CD4-positive, alpha-beta memory T cell (primary cell): ENCODE results near the gene CTBP2. TPM values are rescaled to one million over a fixed set of nuclear protein-coding genes. Genes with fewer than 3 reads are reported as not detected.

ENCODE experiments used
- CTCF ChIA-PET: fragments of 350-600 bp; sonication (Branson Sonifier 250); formaldehyde crosslinking; loops from one replicate; lab custom pipeline; 2021; ENCODE audit warnings: inconsistent platforms; ENCODE audit not compliant: partially characterized antibody; lab: Charles Lee
- POLR2A ChIA-PET: fragments of 350-600 bp; sonication (Branson Sonifier 250); formaldehyde crosslinking; loops from one replicate; lab custom pipeline; 2021; ENCODE audit not compliant: partially characterized antibody; lab: Charles Lee
- DNase-seq, 5 donors: peaks; one replicate each; pipeline versions ENCODE4 v3.0.0 to v3.0.0-alpha.2; 2020 to 2022; ENCODE audit warnings: mixed read lengths in 1 of 5
- H3K27ac ChIP-seq: one replicate; pipeline ENCODE4 v1.7.0; 2013; ENCODE audit warnings: low read depth, low read length
- H3K27me3 ChIP-seq: 2 replicates; pipeline ENCODE4 v1.7.0; 2013; ENCODE audit warnings: mild to moderate bottlenecking, low read length, moderate library complexity; ENCODE audit not compliant: insufficient read depth
- H3K36me3 ChIP-seq: 2 replicates; pipeline ENCODE4 v1.7.0; 2013; ENCODE audit warnings: mild to moderate bottlenecking, low read length, moderate library complexity; ENCODE audit not compliant: insufficient read depth
- H3K4me1 ChIP-seq: 2 replicates; pipeline ENCODE4 v1.7.0; 2013; ENCODE audit warnings: mild to moderate bottlenecking, low read length, moderate library complexity; ENCODE audit not compliant: insufficient read depth
- H3K4me3 ChIP-seq, 2 donors: one replicate each; pipeline ENCODE4 v1.7.0; 2013; ENCODE audit warnings: low read length in 2 of 2, mild to moderate bottlenecking in 1 of 2
- H3K9me3 ChIP-seq, 2 donors: one replicate each; pipeline ENCODE4 v1.7.0; 2013; ENCODE audit warnings: low read length in 2 of 2, control low read depth in 1 of 2; ENCODE audit not compliant: control insufficient read depth in 1 of 2
- H3K27ac Mint-ChIP-seq, 7 donors: one replicate each; pipeline ENCODE4 v1.8.0; 2020 to 2021; ENCODE audit warnings: mixed read lengths in 7 of 7, mild to moderate bottlenecking in 6 of 7, inconsistent platforms in 3 of 7, moderate library complexity in 3 of 7
- H3K27me3 Mint-ChIP-seq, 2 donors: one replicate each; pipeline ENCODE4 v1.8.0; 2020 to 2021; ENCODE audit warnings: mixed read lengths in 2 of 2
- H3K36me3 Mint-ChIP-seq, 2 donors: one replicate each; pipeline ENCODE4 v1.8.0; 2020 to 2021; ENCODE audit warnings: mixed read lengths in 2 of 2, inconsistent platforms in 1 of 2, mild to moderate bottlenecking in 1 of 2
- H3K4me1 Mint-ChIP-seq, 4 donors: one replicate each; pipeline ENCODE4 v1.8.0; 2020 to 2021; ENCODE audit warnings: mixed read lengths in 4 of 4, mild to moderate bottlenecking in 1 of 4
- H3K4me3 Mint-ChIP-seq, 8 donors: one replicate each; pipeline ENCODE4 v1.8.0; 2020 to 2021; ENCODE audit warnings: mixed read lengths in 8 of 8, mild to moderate bottlenecking in 7 of 8, moderate library complexity in 6 of 8, inconsistent platforms in 3 of 8
- H3K9me3 Mint-ChIP-seq, 8 donors: one replicate each; pipeline ENCODE4 v1.8.0; 2020 to 2021; ENCODE audit warnings: mixed read lengths in 8 of 8, mild to moderate bottlenecking in 5 of 8, inconsistent platforms in 3 of 8, moderate library complexity in 1 of 8
- intact Hi-C: fragments of 100-400 bp; cut with micrococcal nuclease; formaldehyde crosslinking; loops from one replicate; pipeline ENCODE4 v1.15.1; 2023
- polyA plus RNA-seq, 2 donors: library from polyadenylated mRNA; unstranded; fragments of 300-500 nt; fragmentation: Illumina TruSeq; gene quantifications; one replicate each; pipeline ENCODE4 v1.2.3, GENCODE V29; 2021
- total RNA-seq, 2 experiments: library from RNA; stranded (reverse); gene quantifications; one replicate each; pipeline ENCODE4 v1.2.3, GENCODE V29; 2021

CTBP2 gene
- total and polyA plus RNA-seq, 4 experiments from 2014 or later: 0.16 to 0.97 (median 0.61) TPM; not detected in 1

DNA sequence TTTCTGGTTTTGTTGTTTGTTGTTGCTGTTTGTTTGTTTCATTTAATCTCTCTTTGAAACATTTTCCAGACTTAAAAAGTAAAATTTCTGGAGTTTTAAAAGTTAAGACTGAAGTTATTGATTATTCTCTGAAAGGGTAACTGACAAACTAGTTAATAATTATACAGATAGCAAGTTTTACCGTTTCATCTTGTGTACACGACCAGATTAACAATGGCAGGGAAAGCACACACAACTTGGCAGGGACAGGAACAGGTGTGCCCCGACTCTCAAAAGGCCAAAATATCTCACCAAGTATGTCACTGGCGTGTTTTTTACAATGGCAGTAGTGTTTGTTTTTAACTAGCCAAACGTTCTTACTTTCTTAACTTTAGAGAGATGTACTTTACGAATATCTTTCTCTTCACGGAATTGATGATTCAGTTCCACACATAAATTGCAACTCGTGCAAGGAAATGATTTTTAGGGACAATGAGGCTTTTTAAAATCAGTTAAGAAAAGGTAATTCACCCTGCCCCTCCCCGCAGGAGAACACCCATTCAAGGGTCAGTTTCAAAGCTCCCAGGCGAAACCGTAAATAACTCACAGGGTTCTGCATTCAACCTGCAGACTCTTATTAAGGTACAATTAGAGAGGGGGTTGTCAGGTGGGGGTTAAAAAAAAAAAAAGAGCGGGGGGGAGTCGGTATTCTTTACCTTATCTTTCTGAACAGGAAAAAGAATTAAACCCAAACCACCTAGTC, 3.5 kb downstream of the CTBP2 start:
- Histone ChIP-seq H3K9me3 (no peaks in the 10 kb centered on the region), H3K4me3 (no peak overlapping the region), H3K27me3 (peaks cover 14% of the 10 kb centered on the region), H3K4me1 (no peaks in the 10 kb centered on the region), H3K36me3 (no peaks in the 10 kb centered on the region), H3K27ac (no peak overlapping the region)
- peak overlapping the region in 2 of 8 donors; percentile 2 to 39 for H3K4me3 Mint-ChIP-seq
- peaks cover 0 to 2% of the 10 kb centered on the region in 2 donors for H3K36me3 Mint-ChIP-seq
- H3K27ac Mint-ChIP-seq: no peak overlapping the region
- no peaks in the 10 kb centered on the region for H3K9me3 Mint-ChIP-seq
- H3K27me3 Mint-ChIP-seq: peaks cover 46 to 48% of the 10 kb centered on the region in 2 donors
- ChIA-PET POLR2A (no interaction called here), CTCF (no interaction called here)
- DNase-seq: no peak
- intact Hi-C loops: no loop called here
- H3K4me1 Mint-ChIP-seq: peaks cover 4 to 5% (median 4%) of the 10 kb centered on the region in 4 donors

DNA sequence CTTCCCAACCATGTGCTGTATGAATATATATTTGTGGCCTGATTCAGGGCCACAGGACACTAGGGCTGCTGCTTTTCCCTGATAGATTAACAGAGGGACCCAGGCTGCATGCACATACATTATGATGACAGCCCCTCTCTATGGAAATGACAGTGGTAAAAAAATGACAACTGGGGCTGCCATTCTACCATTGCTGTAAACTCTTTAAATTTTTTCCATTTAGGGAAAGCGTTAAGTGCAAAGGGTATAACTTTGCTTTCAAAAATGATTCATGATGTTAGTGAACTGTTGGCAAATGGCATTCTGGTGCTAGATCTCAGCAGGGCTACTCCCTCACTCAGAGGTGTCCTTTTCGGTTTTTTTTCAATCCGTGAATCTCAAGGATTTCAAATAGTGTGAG, 4.2 kb downstream of the CTBP2 start:
- Histone ChIP-seq H3K27ac (no peak overlapping the region), H3K36me3 (no peaks in the 10 kb centered on the region), H3K9me3 (no peaks in the 10 kb centered on the region), H3K27me3 (peaks cover 14% of the 10 kb centered on the region), H3K4me1 (no peaks in the 10 kb centered on the region), H3K4me3 (no peak overlapping the region)
- H3K27ac Mint-ChIP-seq: no peak overlapping the region
- peaks cover 0 to 2% of the 10 kb centered on the region in 2 donors for H3K36me3 Mint-ChIP-seq
- peaks cover 0 to 1% (median 0%) of the 10 kb centered on the region in 8 donors for H3K9me3 Mint-ChIP-seq
- CTCF ChIA-PET: no interaction called here
- H3K4me3 Mint-ChIP-seq: no peak overlapping the region
- peaks cover 46 to 51% of the 10 kb centered on the region in 2 donors for H3K27me3 Mint-ChIP-seq
- peaks cover 4 to 7% (median 5%) of the 10 kb centered on the region in 4 donors for H3K4me1 Mint-ChIP-seq
- intact Hi-C loops: no loop called here
- no peak for DNase-seq
- POLR2A ChIA-PET: no interaction called here

DNA sequence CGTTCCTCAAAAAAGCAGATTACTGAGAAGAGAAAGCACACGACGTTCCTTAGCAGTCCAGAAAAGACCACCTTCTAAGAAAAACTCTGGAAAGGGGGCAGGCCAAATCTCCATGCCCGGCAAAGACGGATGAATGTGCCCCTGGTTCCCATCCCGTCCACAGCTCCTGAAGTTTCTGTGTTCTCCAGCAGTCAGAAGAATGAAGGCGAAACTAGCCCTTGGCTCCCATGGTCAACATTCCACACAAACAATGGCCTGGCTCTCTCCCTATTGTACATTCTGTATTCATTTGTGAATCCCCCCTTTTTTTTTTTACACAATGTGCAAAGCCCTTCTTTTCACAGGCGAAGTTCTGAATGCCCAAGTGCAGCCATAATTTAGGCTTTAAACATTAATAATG, 5.3 kb downstream of the CTBP2 start:
- no peak overlapping the region for H3K27ac Mint-ChIP-seq
- intact Hi-C loops: no loop called here
- POLR2A ChIA-PET: no interaction called here
- no peaks in the 10 kb centered on the region for H3K36me3 ChIP-seq
- CTCF ChIA-PET: no interaction called here
- peaks cover 0 to 2% of the 10 kb centered on the region in 2 donors for H3K36me3 Mint-ChIP-seq
- peaks cover 0 to 2% (median 0%) of the 10 kb centered on the region in 8 donors for H3K9me3 Mint-ChIP-seq
- H3K4me3 Mint-ChIP-seq: no peak overlapping the region
- peaks cover 51 to 57% of the 10 kb centered on the region in 2 donors for H3K27me3 Mint-ChIP-seq
- H3K27ac ChIP-seq: no peak overlapping the region
- H3K4me1 Mint-ChIP-seq: peaks cover 4 to 9% (median 6%) of the 10 kb centered on the region in 4 donors
- peaks cover 14% of the 10 kb centered on the region for H3K27me3 ChIP-seq
- no peak overlapping the region for H3K4me3 ChIP-seq
- DNase-seq: no peak
- no peaks in the 10 kb centered on the region for H3K4me1 ChIP-seq
- no peaks in the 10 kb centered on the region for H3K9me3 ChIP-seq

DNA sequence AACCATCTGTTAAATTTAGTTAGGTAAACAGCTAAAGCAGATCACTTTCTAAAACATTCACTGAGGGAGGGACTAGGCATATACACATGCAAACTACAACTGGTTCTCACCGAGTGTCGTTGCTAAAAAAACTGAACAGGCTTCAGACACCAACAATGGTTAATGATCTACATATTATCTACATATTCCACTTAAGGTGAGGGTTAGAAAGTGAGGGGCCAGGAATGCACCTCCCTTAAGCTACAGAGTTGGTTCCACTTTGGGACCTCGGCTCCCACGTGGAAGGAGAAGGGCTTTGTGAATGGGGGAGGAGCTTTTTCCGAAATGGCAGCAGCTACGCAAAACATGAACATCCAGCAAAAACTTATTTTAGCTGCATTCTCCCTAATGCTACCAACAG, 5.8 kb downstream of the CTBP2 start:
- Histone ChIP-seq H3K36me3 (no peaks in the 10 kb centered on the region), H3K9me3 (no peaks in the 10 kb centered on the region), H3K4me3 (no peak overlapping the region), H3K4me1 (no peaks in the 10 kb centered on the region), H3K27me3 (peaks cover 14% of the 10 kb centered on the region), H3K27ac (no peak overlapping the region)
- Mint-ChIP-seq H3K27me3 (peaks cover 56 to 63% of the 10 kb centered on the region in 2 donors), H3K27ac (no peak overlapping the region), H3K9me3 (peaks cover 0 to 2% (median 0%) of the 10 kb centered on the region in 8 donors), H3K4me1 (peaks cover 4 to 9% (median 6%) of the 10 kb centered on the region in 4 donors), H3K36me3 (peaks cover 0 to 2% of the 10 kb centered on the region in 2 donors), H3K4me3 (no peak overlapping the region)
- no peak for DNase-seq
- intact Hi-C loops: no loop called here
- CTCF ChIA-PET: no interaction called here
- POLR2A ChIA-PET: no interaction called here

DNA sequence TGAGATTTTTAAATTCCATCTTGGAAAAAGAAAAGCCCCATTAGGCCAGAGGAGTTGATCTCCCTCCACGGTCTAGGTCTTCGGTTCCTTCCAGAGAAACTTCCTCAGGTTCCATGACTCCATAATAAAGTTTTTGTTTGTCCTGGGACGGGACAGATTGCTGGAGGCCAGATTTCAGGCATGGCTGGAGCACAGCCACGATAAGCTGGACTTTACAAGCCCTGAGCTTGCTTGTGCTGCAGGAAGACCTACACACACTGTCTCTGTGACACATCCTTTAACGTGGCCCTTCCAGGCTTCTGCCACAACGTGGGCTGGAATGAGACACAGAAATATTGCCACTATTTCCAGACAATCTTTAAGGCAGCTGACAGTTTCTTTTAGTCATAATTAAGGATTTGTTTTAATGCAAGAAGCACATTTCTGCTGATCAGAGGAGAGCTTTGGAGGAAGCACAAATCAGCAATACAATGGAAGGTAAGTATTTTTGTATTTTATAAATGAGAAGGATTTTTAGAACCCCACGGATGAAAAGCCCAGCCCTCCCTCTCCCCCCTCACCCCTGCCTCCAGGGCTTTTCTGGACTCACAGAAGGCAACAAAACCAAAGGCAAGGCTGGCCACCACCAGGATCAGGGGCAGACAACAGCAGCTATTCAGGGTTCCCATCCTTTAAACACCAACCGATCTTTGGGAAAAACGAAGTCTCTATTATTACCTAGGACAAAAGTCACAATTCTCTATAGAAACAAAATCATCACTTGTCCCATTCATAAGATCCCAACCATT, 6.5 kb downstream of the CTBP2 start:
- Mint-ChIP-seq H3K27me3 (peaks cover 57 to 63% of the 10 kb centered on the region in 2 donors), H3K4me3 (peak overlapping the region in 1 of 8 donors; percentile 13), H3K36me3 (peaks cover 0 to 2% of the 10 kb centered on the region in 2 donors), H3K9me3 (peaks cover 0 to 2% (median 0%) of the 10 kb centered on the region in 8 donors), H3K4me1 (peaks cover 4 to 9% (median 6%) of the 10 kb centered on the region in 4 donors), H3K27ac (no peak overlapping the region)
- no peak for DNase-seq
- no peaks in the 10 kb centered on the region for H3K36me3 ChIP-seq
- ChIA-PET POLR2A (no interaction called here), CTCF (no interaction called here)
- H3K4me1 ChIP-seq: no peaks in the 10 kb centered on the region
- H3K9me3 ChIP-seq: no peaks in the 10 kb centered on the region
- no peak overlapping the region for H3K27ac ChIP-seq
- intact Hi-C loops: no loop called here
- no peak overlapping the region for H3K4me3 ChIP-seq
- peaks cover 14% of the 10 kb centered on the region for H3K27me3 ChIP-seq

DNA sequence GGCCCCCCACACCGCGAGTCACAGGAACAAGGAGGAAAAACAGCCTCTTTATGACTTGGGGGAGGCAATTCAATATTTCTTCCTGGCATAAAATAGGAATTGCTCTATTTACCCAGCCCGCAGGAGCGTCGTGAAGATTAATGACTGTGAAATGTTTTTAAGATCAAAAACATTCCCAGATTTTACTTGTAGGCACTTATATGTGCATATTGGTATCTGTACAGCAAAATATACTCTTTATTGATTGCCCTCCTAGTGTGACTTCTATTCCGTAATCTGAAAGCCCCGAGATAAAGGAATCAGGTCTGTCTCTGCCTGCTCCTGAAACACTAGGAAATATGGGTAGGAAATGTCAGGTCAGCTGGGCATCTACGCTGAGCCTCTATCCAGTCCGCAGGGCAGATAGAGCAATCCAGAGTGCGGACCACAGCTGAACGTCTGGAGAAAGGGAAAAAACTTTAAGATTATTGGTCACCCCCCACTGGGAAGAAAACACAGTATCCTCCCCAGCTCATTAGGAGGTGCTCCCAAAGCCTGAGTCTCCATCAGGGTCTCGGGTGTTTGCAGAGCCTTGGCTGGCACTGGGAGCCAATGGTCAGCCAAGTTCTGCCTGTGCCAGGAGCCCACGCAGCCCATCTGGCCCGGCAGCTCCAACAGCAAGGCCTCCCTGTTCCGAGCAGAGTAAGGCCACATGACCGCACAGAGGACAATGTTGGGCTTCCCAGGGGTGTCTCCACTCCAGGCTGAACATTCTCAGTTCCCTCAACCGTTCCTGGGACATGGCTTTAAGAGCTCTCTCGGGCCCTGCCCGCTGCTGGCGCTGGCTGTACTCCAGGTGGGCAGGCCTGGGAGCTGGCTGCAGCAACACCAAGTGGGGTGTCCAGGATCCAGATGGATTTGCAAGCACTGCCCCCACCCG, 7.7 kb downstream of the CTBP2 start:
- H3K4me1 Mint-ChIP-seq: peaks cover 0 to 5% (median 2%) of the 10 kb centered on the region in 4 donors
- Histone ChIP-seq H3K36me3 (no peaks in the 10 kb centered on the region), H3K27ac (no peak overlapping the region), H3K4me1 (no peaks in the 10 kb centered on the region), H3K9me3 (no peaks in the 10 kb centered on the region), H3K4me3 (no peak overlapping the region), H3K27me3 (peaks cover 8% of the 10 kb centered on the region)
- H3K36me3 Mint-ChIP-seq: no peaks in the 10 kb centered on the region
- H3K9me3 Mint-ChIP-seq: peaks cover 0 to 2% (median 0%) of the 10 kb centered on the region in 8 donors
- DNase-seq: no peak
- no peak overlapping the region for H3K4me3 Mint-ChIP-seq
- CTCF ChIA-PET: no interaction called here
- H3K27ac Mint-ChIP-seq: no peak overlapping the region
- intact Hi-C loops: no loop called here
- POLR2A ChIA-PET: no interaction called here
- H3K27me3 Mint-ChIP-seq: peaks cover 57 to 62% of the 10 kb centered on the region in 2 donors
